ENCODE results near the gene LURAP1L.

- no peak for TF ChIP-seq EZH2 (IDR thresholded peaks at IDR 0.05; ENCODE audit: borderline replicate concordance, low read length)
- no peak for TF ChIP-seq CTCF (IDR thresholded peaks at IDR 0.05; ENCODE audit: low read length)
Measured at GRCh38 chr9:12862611-12863410, 88.0 kb downstream of the LURAP1L start.

All from OCI-LY1 (cell line).